ENCODE measurements around the gene GOLGB1. TPM values are rescaled to one million over a fixed set of nuclear protein-coding genes. Genes with fewer than 3 reads are reported as not detected.
A peak's percentile ranks its signal among the peaks of the same experiment; 100 is the strongest.

Gene GOLGB1
- total RNA-seq (ENCODE audit: unreplicated experiment): 63.1 TPM
- long read RNA-seq, full-length matches to known transcripts: 2 of 19 reads
- long read RNA-seq, partial matches to known transcripts: 7 of 19 reads
- long read RNA-seq, other reads (novel, unspliced or antisense): 10 of 19 reads

- Mint-ChIP-seq H3K9me3 (ENCODE audit: unreplicated experiment) (no peaks in the 10 kb centered on the region), H3K4me1 (ENCODE audit: unreplicated experiment) (peaks cover 3% of the 10 kb centered on the region), H3K27ac (ENCODE audit: unreplicated experiment) (no peak within 1 kb of the TSS), H3K4me3 (ENCODE audit: unreplicated experiment) (no peak within 1 kb of the TSS), H3K27me3 (ENCODE audit: unreplicated experiment) (peaks cover 3% of the 10 kb centered on the region), H3K36me3 (ENCODE audit: low read depth, unreplicated experiment) (no peaks in the 10 kb centered on the region)
- DNase-seq (ENCODE audit: low spot score): peak; percentile 84
- TF ChIP-seq CTCF (IDR thresholded peaks at IDR 0.05; ENCODE audit: unreplicated experiment): no peak
Measured at GRCh38 chr3:121749276-121750086, at the start of gene GOLGB1. Gene GOLGB1, minus strand, starts transcription at chr3:121749741. Its CDS starts 18,770 bp downstream, at chr3:121730971.

- Mint-ChIP-seq H3K27ac (ENCODE audit: unreplicated experiment) (no peak overlapping the region), H3K9me3 (ENCODE audit: unreplicated experiment) (no peaks in the 10 kb centered on the region), H3K4me3 (ENCODE audit: unreplicated experiment) (no peak overlapping the region), H3K4me1 (ENCODE audit: unreplicated experiment) (no peaks in the 10 kb centered on the region), H3K36me3 (ENCODE audit: low read depth, unreplicated experiment) (no peaks in the 10 kb centered on the region), H3K27me3 (ENCODE audit: unreplicated experiment) (no peaks in the 10 kb centered on the region)
- DNase-seq (ENCODE audit: low spot score): no peak
- TF ChIP-seq CTCF (IDR thresholded peaks at IDR 0.05; ENCODE audit: unreplicated experiment): no peak
Measured at GRCh38 chr3:121796970-121797369, 47.4 kb upstream of the GOLGB1 start.

GRCh38 chr3:121794264-121794983 lies 44.9 kb upstream of the GOLGB1 start:
- Mint-ChIP-seq H3K27ac (ENCODE audit: unreplicated experiment) (no peak overlapping the region), H3K4me1 (ENCODE audit: unreplicated experiment) (no peaks in the 10 kb centered on the region), H3K4me3 (ENCODE audit: unreplicated experiment) (no peak overlapping the region), H3K27me3 (ENCODE audit: unreplicated experiment) (no peaks in the 10 kb centered on the region), H3K9me3 (ENCODE audit: unreplicated experiment) (no peaks in the 10 kb centered on the region), H3K36me3 (ENCODE audit: low read depth, unreplicated experiment) (no peaks in the 10 kb centered on the region)
- DNase-seq (ENCODE audit: low spot score): no peak
- TF ChIP-seq CTCF (IDR thresholded peaks at IDR 0.05; ENCODE audit: unreplicated experiment): no peak

- DNase-seq (ENCODE audit: low spot score): no peak
- Mint-ChIP-seq H3K4me1 (ENCODE audit: unreplicated experiment) (no peaks in the 10 kb centered on the region), H3K36me3 (ENCODE audit: low read depth, unreplicated experiment) (no peaks in the 10 kb centered on the region), H3K4me3 (ENCODE audit: unreplicated experiment) (no peak overlapping the region), H3K27ac (ENCODE audit: unreplicated experiment) (no peak overlapping the region), H3K9me3 (ENCODE audit: unreplicated experiment) (no peaks in the 10 kb centered on the region), H3K27me3 (ENCODE audit: unreplicated experiment) (no peaks in the 10 kb centered on the region)
- no peak for TF ChIP-seq CTCF (IDR thresholded peaks at IDR 0.05; ENCODE audit: unreplicated experiment)
Measured at GRCh38 chr3:121793078-121793477, 43.5 kb upstream of the GOLGB1 start.

All from endothelial cell (in vitro differentiated cells).